ENCODE results near the gene AKT1.

Gene AKT1

GRCh38 chr14:104799244-104800014, 3.9 kb upstream of the AKT1 start:
- no peak for DNase-seq (ENCODE audit: low spot score)

DNA sequence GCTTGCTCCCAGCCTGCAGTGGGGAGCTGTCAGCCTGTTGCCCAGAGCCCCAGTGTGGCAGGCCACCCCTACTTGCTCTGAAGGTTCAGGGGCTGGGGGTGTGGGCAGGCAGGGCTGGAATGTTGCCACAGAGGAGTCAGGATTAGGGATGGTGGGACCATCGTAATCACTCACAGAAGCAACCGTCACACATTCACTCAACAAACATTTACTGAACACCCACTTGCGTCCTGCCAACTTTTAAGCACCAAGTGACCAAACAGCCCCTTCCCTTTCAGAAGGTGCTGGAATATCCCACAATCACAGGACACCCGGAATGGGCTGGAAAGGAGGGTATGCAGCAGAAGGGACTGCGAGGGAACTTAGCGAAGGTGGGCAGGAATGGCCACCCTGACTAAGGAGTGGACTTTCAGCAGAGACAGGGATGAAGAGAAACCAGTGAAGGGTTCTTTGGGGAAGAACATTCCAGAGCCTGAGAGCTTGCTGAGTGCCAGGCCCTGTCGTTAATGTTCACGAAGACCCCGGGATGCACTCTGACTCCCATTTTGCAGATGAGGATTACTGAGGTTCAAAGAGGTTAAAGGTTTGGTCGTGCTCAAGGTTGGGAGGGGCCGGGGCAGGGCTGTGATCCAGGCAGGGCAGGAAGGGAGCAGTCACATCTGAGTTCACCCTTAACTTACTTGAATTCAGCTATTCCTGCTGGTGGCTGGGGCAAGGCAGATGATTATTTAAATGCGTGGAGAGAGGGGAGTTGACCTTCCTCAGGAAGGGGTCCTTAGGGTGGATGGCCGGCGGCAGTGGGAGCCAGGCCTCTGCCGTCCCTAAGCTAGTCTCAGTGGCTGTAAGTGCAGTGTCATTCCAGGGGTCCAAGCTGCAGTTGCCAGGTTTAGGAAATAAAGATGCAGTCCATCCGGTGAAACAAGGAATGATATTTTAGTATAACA, 3.0 kb upstream of the AKT1 start:
- DNase-seq (ENCODE audit: low spot score), result no peak

DNA sequence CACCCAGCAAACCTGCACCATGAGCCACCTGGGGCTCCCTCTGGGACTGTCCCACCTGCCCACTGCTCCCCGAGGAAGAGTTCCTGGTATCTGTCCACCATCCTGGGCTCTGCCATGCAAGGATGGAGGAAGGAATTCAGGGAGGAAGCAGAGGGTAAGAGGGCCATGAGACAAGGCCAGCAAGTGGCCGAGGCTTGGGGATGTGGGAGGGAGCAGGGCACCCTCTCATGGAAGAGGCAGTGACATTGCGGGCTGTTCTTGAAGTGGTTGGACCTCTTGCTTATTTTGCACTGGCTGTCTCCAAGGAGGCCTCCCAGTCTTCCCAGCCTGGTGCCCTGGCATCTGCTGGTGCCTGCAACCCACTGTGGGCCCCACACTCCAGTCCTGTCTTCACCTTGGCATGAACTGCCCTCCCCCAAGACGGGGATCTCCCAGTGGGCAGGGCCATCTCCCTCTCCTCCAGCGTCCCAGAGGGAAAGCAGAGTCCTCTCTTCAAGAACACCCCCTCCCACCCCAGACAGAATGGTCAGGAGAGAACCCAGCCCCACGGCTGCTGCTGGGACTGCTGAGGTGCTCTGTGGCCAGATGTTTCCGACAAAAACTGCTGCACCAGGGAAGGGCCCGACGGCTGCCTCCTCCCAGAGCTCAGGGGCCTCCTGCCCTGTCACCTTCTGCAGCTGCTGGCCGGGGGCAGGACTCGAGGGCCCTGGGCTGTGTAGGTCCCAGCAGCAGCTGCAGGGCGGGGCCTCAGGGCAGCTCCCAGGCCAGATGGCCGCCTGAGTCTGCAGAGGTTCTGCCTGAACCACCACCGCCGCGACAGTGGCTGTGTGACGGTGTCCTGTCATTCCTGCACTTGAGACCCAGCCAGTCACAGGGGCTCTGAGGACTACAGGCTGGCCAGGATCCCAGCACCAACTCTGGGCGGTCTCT, 1.8 kb upstream of the AKT1 start:
- no peak for DNase-seq (ENCODE audit: low spot score)

- DNase-seq (ENCODE audit: low spot score), result no peak
These were observed 1.1 kb upstream of the AKT1 start for GRCh38 chr14:104796687-104797081.

GRCh38 chr14:104795781-104796686, 486 bp upstream of the AKT1 start:
- peak; percentile 50 for DNase-seq (ENCODE audit: low spot score)

DNA sequence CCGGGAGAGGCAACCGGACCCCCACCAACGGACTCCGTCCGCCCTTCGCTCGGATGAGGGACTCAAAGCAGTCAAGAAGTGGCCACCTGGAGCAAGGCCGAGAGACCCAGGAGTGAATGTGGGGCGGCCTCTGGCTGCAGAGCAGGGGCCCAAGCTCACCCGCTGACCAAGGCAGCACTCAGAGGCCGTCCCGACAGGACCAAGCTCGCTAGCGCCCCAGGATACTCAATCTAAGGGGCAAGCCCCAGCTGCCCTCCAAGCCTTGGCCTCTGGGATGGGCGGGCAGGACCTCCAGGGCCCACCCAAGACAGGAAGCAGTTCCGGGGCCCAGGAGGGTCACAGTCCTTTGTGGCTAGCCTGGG, 936 bp downstream of the AKT1 start:
- DNase-seq (ENCODE audit: low spot score), result no peak

GRCh38 chr14:104794099-104794498, 1.4 kb downstream of the AKT1 start:
- no peak for DNase-seq (ENCODE audit: low spot score)

DNA sequence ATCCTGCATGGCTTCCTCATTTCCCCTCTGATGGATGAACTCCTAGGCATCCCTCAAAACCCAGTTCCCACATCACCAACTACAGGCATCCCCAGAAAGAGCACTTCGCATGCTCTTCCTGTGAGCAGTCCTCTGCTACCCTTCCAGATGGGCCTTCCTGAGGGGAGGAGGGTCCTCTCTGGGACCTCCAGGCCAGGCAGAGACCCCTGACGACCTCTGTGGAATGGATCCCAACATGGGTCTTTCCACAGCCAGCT, 1.9 kb downstream of the AKT1 start:
- DNase-seq (ENCODE audit: low spot score), result no peak

GRCh38 chr14:104792945-104793702, 2.4 kb downstream of the AKT1 start:
- DNase-seq (ENCODE audit: low spot score), result no peak

- no peak for DNase-seq (ENCODE audit: low spot score)
These were observed 3.3 kb downstream of the AKT1 start for GRCh38 chr14:104792101-104792884.

GRCh38 chr14:104791425-104791824, 4.1 kb downstream of the AKT1 start:
- DNase-seq (ENCODE audit: low spot score), result no peak

GRCh38 chr14:104789752-104790743, 5.5 kb downstream of the AKT1 start:
- no peak for DNase-seq (ENCODE audit: low spot score)

- no peak for DNase-seq (ENCODE audit: low spot score)
These were observed 6.5 kb downstream of the AKT1 start for GRCh38 chr14:104788873-104789663.

DNA sequence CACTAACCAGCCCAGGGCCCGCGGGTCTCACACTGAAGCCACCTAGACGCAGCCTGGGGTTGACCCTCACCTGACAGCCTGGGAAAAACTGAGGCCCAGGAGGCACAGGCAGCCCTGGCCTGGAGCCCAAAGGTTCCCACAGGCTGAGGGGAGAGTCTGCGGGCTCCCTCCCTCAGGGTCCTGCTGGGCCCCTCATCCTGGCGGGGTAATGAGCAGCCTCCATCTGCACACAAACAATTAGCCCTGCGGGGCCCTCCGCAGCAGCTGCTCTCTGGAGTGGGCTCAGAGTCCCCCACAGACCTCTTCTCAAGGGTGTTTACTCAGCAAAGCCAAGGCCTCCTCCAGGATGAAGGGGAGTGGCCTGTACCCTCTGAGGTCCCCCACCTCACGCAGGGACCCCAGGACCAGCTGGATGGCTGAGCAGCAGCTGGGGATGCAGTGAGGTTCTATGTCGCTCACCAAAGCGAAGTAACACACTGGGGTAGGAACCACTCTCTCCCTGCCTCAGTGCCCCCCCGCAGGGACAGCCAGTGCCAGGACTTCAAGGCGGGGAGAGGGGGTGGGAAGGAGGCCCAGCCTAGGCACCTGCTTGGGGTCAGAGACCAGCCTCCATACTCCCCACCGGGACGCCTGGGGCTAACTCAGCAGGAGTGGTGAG, 7.3 kb downstream of the AKT1 start:
- no peak for DNase-seq (ENCODE audit: low spot score)

GRCh38 chr14:104787736-104788135, 7.8 kb downstream of the AKT1 start:
- no peak for DNase-seq (ENCODE audit: low spot score)

- no peak for DNase-seq (ENCODE audit: low spot score)
These were observed 8.5 kb downstream of the AKT1 start for GRCh38 chr14:104786726-104787675.

Data from CD4-positive, alpha-beta T cell treated with Interleukin-15 for 4 hours (primary cell).